Natural killer cell (primary cell): ENCODE data around the gene LPIN1. TPM values are rescaled to one million over a fixed set of nuclear protein-coding genes. Genes with fewer than 3 reads are reported as not detected.
A peak's percentile ranks its signal among the peaks of the same experiment; 100 is the strongest.

Experiments used
- ATAC-seq, 3 donors: fragments of 150-1000 bp in 2 of 3; fragments of 200-7000 bp in 1 of 3; cut with Tn5 transposase; 1 replicate in 1 of 3; 2 replicates in 2 of 3; pipeline ENCODE4 v1.10.0; 2021; ENCODE audit warnings: mild to moderate bottlenecking in 2 of 3, moderate library complexity in 2 of 3
- DNase-seq, 2 donors: peaks; one replicate each; pipeline versions ENCODE4 v3.0.0 to v3.0.0-alpha.2; 2013 to 2021; ENCODE audit warnings: mixed read lengths in 1 of 2
- H3K27ac ChIP-seq: one replicate; pipeline ENCODE4 v1.5.1; 2013; ENCODE audit warnings: mild to moderate bottlenecking, low read length
- H3K27me3 ChIP-seq: one replicate; pipeline ENCODE4 v1.6.1; 2013; ENCODE audit warnings: low read length; ENCODE audit not compliant: control insufficient read depth, insufficient read depth
- H3K36me3 ChIP-seq: one replicate; pipeline ENCODE4 v1.6.1; 2013; ENCODE audit warnings: low read length; ENCODE audit not compliant: control insufficient read depth, insufficient read depth
- H3K4me1 ChIP-seq: one replicate; pipeline ENCODE4 v1.6.1; 2013; ENCODE audit warnings: low read length; ENCODE audit not compliant: control insufficient read depth, insufficient read depth
- H3K4me3 ChIP-seq: one replicate; pipeline ENCODE4 v1.5.1; 2013; ENCODE audit warnings: low read length
- H3K9me3 ChIP-seq: one replicate; pipeline ENCODE4 v1.6.1; 2013; ENCODE audit warnings: low read length; ENCODE audit not compliant: control insufficient read depth, insufficient read depth
- H3K27ac Mint-ChIP-seq, 2 donors: one replicate each; pipeline ENCODE4 v1.8.0; 2022; ENCODE audit warnings: mild to moderate bottlenecking in 2 of 2, mixed read lengths in 2 of 2, moderate library complexity in 1 of 2
- H3K27me3 Mint-ChIP-seq, 2 donors: one replicate each; pipeline ENCODE4 v1.8.0; 2022; ENCODE audit warnings: low read depth in 2 of 2, mixed read lengths in 2 of 2
- H3K36me3 Mint-ChIP-seq: one replicate; pipeline ENCODE4 v1.8.0; 2022; ENCODE audit warnings: mixed read lengths
- H3K4me1 Mint-ChIP-seq, 2 donors: one replicate each; pipeline ENCODE4 v1.8.0; 2022; ENCODE audit warnings: mixed read lengths in 2 of 2
- H3K4me3 Mint-ChIP-seq: one replicate; pipeline ENCODE4 v1.8.0; 2022; ENCODE audit warnings: mild to moderate bottlenecking, moderate library complexity, mixed read lengths
- H3K9me3 Mint-ChIP-seq, 2 donors: one replicate each; pipeline ENCODE4 v1.8.0; 2022; ENCODE audit warnings: mixed read lengths in 2 of 2
- WGBS: methylation state at CpG from one replicate; pipeline ENCODE4 v1.1.7; 2013; ENCODE audit warnings: missing lambda C conversion rate; ENCODE audit not compliant: insufficient coverage; 5-methylcytosine and 5-hydroxymethylcytosine counted together
- intact Hi-C: fragments of 100-400 bp; cut with micrococcal nuclease; formaldehyde crosslinking; loops from one replicate; pipeline ENCODE4 v1.14.2; 2022
- total RNA-seq, 4 donors: library from RNA; stranded (reverse); fragments of 120-200 nt in 1 of 4; gene quantifications; one replicate each; pipeline versions ENCODE4 v1.2.3 to v1.2.4, GENCODE V29; 2013 to 2022
- TF ChIP-seq, protein P1 (sequence below): fragments of 200-600 bp; IDR thresholded peaks from one replicate; pipeline ENCODE4 v1.8.0; 2022; ENCODE audit warnings: antibody characterized with exemption

LPIN1 gene
- total RNA-seq, 3 donors from 2014 or later (not counting 1 experiment from before 2014, with no cell fraction given), result 95.0 to 122 (median 118) TPM

DNA sequence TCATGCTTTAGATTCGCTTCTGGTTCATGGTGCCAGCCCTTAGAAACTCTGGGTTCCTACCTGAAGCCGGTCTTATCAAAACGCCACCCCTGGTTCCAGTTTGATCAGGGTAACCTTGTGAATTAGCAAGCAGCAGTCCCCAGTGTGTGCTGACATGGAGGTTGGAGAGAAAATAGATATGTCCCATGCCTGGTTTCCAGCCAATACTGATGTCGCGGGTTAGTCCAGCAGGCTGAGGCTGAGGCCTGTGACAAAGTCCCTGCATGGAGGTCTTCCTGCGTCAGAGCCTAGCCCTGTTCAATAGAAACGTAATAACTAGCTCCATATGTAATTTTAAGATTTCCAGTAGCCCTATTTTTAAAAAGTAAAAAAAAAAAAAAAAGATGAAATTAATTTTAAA is 28.2 kb downstream of the LPIN1 start:
- peak overlapping the region; percentile 90 to 92 for H3K27ac Mint-ChIP-seq
- no peak for DNase-seq
- Histone ChIP-seq H3K4me1 (peaks cover 34% of the 10 kb centered on the region), H3K27me3 (no peaks in the 10 kb centered on the region), H3K9me3 (no peaks in the 10 kb centered on the region), H3K36me3 (peaks cover 46% of the 10 kb centered on the region), H3K27ac (no peak overlapping the region), H3K4me3 (no peak overlapping the region)
- 84% methylated on average over 6 of the region's 7 CpGs for WGBS
- ATAC-seq, result no peak
- H3K4me1 Mint-ChIP-seq, result peaks cover 46 to 49% of the 10 kb centered on the region in 2 donors
- TF ChIP-seq, protein P1, sequence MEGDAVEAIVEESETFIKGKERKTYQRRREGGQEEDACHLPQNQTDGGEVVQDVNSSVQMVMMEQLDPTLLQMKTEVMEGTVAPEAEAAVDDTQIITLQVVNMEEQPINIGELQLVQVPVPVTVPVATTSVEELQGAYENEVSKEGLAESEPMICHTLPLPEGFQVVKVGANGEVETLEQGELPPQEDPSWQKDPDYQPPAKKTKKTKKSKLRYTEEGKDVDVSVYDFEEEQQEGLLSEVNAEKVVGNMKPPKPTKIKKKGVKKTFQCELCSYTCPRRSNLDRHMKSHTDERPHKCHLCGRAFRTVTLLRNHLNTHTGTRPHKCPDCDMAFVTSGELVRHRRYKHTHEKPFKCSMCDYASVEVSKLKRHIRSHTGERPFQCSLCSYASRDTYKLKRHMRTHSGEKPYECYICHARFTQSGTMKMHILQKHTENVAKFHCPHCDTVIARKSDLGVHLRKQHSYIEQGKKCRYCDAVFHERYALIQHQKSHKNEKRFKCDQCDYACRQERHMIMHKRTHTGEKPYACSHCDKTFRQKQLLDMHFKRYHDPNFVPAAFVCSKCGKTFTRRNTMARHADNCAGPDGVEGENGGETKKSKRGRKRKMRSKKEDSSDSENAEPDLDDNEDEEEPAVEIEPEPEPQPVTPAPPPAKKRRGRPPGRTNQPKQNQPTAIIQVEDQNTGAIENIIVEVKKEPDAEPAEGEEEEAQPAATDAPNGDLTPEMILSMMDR, result no peak
- no peaks in the 10 kb centered on the region for H3K9me3 Mint-ChIP-seq
- H3K27me3 Mint-ChIP-seq, result no peaks in the 10 kb centered on the region
- intact Hi-C loops, result no loop called here
- H3K4me3 Mint-ChIP-seq, result no peak overlapping the region
- H3K36me3 Mint-ChIP-seq, result peaks cover 13% of the 10 kb centered on the region

DNA sequence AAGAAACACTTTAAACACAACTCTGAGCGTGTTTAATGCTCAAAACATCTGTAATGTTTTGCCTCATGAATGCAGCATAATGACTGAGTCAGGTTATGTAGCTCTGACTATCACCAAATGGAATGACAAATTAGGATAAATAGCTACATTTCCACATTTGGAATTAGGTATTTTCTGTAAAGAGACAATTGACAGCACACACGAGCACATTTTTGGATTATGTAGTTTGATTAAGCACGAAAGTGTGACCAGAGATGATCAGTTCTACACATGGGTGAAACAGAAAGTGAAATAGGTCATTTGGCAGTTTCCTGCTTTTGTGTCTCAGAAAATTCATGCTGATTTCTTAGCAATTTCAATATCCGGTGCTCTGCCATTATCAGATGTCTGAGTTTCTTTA is 29.0 kb downstream of the LPIN1 start:
- Histone ChIP-seq H3K27ac (peak overlapping the region; percentile 76), H3K4me1 (peaks cover 34% of the 10 kb centered on the region), H3K36me3 (peaks cover 45% of the 10 kb centered on the region), H3K4me3 (no peak overlapping the region), H3K27me3 (no peaks in the 10 kb centered on the region), H3K9me3 (no peaks in the 10 kb centered on the region)
- Mint-ChIP-seq H3K4me3 (peak overlapping the region; percentile 56), H3K27ac (peak overlapping the region; percentile 90 to 92), H3K4me1 (peaks cover 46 to 49% of the 10 kb centered on the region in 2 donors), H3K36me3 (peaks cover 17% of the 10 kb centered on the region), H3K9me3 (no peaks in the 10 kb centered on the region), H3K27me3 (no peaks in the 10 kb centered on the region)
- 13% methylated on average over 4 of the region's 4 CpGs for WGBS
- TF ChIP-seq, protein P1, result no peak
- intact Hi-C loops, result loop anchor here (1.0 kb wide), 1 partner anchor 29 kb away; the partner anchor contains the start of gene LPIN1
- ATAC-seq (peak; percentile 54 to 66 (median 58)), DNase-seq (peak in 1 of 2 donors; percentile 73)

DNA sequence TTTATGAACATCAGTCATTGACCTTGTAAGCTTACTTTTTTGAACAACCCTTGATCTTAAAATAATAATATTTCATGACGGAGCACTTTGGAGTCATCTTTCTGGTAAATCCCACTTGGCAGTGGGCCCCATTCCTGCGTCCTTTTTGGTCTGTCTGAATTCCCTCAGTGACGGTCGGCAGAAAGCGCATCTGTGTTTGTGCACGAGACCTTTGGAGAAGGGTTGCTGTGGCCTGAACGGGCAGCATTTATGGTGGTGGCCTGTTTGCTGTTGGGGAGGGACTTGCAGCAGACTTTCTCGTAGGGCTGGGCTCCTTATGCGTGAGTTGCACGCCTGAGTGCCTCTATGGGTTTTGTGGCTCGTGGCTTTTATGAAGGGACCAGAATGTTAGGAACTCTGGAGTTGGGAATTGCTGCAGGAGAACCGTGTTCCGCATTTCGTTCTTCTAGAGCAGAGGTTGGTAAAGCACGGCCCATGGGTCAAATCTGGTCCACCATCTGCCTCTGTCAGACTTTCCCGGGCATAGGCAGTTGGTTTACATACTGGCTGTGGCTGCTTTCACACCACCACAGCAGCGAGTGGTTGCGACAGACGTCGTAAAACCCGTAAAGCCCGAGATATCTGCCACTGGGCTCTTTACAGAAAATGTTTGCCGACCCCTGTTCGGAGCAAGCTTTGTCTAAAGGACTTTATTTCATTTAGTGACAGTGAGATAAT is 30.8 kb downstream of the LPIN1 start:
- Mint-ChIP-seq H3K4me3 (peak overlapping the region; percentile 82), H3K4me1 (peaks cover 46 to 49% of the 10 kb centered on the region in 2 donors), H3K36me3 (peaks cover 29% of the 10 kb centered on the region), H3K27ac (peak overlapping the region; percentile 79 to 84), H3K9me3 (no peaks in the 10 kb centered on the region), H3K27me3 (no peaks in the 10 kb centered on the region)
- Histone ChIP-seq H3K27me3 (no peaks in the 10 kb centered on the region), H3K9me3 (no peaks in the 10 kb centered on the region), H3K27ac (peak overlapping the region; percentile 23), H3K36me3 (peaks cover 46% of the 10 kb centered on the region), H3K4me3 (no peak overlapping the region), H3K4me1 (peaks cover 34% of the 10 kb centered on the region)
- TF ChIP-seq, protein P1, result no peak
- 72% methylated on average over 24 of the region's 24 CpGs for WGBS
- ATAC-seq (peak; percentile 58 to 74 (median 64)), DNase-seq (peak in 1 of 2 donors; percentile 35)
- intact Hi-C loops, result loop anchor here (1.0 kb wide), 1 partner anchor 27 kb away; no protein-coding TSS in a partner anchor
